Loucy (cell line): Measurements from ENCODE around the gene CCDC82.

Source experiments
- EZH2phosphoT487 ChIP-seq: fragments of 200-600 bp; IDR thresholded peaks from 2 replicates; pipeline ENCODE4 v1.6.1; 2018; ENCODE audit warnings: antibody characterized with exemption, mild to moderate bottlenecking, moderate library complexity, borderline replicate concordance
- TF ChIP-seq, protein P1 (sequence below): fragments of 200-600 bp; sonication (generic); conservative IDR thresholded peaks from 2 replicates; pipeline ENCODE4 v1.5.1; 2014; ENCODE audit warnings: mild to moderate bottlenecking, antibody characterized with exemption, low read length

DNA sequence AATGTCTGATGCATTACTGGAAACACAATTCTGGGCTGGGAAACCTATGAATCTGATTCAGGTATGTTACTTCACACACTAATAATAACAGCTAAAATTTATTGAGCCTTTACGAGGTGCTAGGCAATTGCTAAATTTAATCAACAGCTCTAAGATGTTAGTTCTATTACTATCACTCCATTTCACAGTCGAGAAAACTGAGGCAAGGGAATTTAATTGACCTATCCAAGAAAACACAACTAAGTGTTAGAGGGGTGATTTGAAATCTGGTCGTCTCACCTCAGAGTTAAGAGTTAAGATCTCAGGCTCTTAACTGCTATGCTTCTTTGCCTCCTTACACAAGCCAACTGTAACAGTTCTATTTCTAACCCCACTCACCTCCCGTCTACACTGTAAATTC is 55.5 kb downstream of the CCDC82 start:
- TF ChIP-seq, protein P1, sequence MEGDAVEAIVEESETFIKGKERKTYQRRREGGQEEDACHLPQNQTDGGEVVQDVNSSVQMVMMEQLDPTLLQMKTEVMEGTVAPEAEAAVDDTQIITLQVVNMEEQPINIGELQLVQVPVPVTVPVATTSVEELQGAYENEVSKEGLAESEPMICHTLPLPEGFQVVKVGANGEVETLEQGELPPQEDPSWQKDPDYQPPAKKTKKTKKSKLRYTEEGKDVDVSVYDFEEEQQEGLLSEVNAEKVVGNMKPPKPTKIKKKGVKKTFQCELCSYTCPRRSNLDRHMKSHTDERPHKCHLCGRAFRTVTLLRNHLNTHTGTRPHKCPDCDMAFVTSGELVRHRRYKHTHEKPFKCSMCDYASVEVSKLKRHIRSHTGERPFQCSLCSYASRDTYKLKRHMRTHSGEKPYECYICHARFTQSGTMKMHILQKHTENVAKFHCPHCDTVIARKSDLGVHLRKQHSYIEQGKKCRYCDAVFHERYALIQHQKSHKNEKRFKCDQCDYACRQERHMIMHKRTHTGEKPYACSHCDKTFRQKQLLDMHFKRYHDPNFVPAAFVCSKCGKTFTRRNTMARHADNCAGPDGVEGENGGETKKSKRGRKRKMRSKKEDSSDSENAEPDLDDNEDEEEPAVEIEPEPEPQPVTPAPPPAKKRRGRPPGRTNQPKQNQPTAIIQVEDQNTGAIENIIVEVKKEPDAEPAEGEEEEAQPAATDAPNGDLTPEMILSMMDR, result no peak
- no peak for TF ChIP-seq EZH2phosphoT487
